Measurements from ENCODE around the gene ATOH8.
"Not testable (repeated sequence)": the region's sequence is repeated elsewhere in the genome, so short reads cannot be mapped to it uniquely, and the experiment has no call there.

ATOH8 gene, protein sequence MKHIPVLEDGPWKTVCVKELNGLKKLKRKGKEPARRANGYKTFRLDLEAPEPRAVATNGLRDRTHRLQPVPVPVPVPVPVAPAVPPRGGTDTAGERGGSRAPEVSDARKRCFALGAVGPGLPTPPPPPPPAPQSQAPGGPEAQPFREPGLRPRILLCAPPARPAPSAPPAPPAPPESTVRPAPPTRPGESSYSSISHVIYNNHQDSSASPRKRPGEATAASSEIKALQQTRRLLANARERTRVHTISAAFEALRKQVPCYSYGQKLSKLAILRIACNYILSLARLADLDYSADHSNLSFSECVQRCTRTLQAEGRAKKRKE

GRCh38 chr2:85753525-85754312 lies at the start of gene ATOH8:
Gene ATOH8 (plus strand): TSS chr2:85753991. CDS start chr2:85754190, 199 bp downstream.
- DNase-seq = peak; percentile 86

GRCh38 chr2:85704038-85704437 lies 49.8 kb upstream of the ATOH8 start:
- DNase-seq = no peak

DNA sequence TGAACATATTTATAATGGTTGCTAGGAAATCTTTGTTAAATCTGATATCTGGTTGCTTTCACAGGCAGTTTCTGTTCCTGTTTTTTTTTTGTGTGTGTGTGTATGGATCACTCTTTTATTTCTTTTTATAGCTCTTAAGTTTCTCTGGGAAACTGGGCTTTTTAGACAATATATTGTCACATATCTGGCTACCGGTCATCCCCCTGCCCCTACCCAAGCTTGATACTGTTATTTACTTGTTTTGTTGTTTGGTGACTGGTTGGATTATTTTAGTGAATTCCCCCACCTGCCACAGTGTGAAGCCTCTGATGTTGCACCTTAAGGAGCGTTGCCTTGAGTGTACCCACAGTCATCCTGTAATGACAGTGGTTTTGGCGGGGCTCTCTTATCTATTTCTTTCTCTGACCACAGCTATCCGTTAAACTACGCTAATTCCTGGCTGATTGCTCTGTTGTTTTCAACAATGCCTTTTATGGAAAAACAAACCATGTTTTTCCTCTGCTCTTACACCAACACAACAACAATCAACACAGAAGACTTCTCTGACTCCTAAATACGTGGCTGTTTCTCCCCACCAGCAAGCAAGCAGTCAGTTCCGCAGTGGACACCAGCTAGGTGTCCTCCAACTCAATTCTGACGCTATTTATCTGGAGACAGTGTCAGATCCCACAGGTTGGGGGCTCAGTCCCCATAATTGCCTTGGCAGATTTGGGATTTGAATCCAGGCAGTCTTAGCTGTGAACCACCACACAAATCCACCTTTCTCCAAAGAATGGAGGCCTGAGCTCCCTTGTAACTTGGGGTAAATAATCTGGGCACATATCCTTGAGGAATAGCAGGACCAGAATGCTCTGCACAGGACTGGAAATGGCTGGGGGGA lies 48.8 kb upstream of the ATOH8 start:
- no peak for DNase-seq

- no peak for DNase-seq
Measured at GRCh38 chr2:85705680-85706039, 48.1 kb upstream of the ATOH8 start.

DNA sequence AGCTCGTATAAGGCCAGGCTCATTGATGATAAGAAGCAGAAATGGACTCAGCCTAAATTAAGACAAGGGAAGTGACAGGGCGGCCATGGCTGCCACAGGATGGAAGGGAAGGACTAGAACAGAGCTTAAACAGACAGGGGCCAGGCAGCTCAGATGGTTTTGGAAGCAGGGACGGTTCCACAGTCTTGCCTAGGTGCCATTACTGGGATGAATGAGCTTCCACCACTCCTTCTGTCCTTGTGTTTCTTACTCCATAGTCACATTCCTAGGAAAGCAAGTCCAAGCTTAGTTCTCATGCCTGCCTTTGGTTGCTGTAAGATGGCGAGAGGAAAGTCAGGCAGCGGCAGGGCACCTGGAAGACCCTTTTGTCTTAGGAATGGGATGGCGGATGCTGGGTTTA lies 47.7 kb upstream of the ATOH8 start:
- no peak for DNase-seq

DNA sequence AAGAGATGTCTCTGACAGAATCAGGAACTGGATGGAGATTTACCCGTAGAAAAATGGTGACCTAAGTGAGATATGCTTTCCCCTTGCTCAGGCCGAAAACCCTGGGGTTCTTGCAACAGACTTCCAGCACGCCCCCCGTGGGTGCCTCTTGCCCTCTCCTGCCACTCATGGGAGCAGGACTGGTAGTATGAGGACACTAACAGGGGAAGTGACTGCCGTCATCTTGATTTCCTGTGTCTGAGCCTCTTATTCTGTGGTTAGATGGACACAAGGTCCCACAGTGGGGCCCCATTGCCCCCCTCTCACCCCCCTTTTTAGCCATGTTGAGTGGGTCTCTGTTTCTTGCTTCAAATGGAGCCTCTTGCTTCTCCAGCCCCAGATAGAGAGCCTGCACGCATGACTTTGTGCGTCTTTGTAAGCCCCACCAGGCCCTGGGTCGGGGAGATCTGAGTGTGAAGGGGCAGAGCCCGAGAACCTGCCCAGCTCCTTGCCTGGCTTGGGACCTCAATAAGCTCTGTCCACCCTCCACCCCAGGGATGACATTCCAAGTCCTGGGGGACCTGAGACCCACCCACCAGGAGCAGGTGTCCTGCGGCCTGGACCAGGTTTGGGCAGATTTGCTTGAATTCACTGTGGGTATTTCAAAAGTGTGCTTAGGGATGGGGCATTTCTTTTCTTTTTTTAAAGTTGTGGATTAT lies 47.0 kb upstream of the ATOH8 start:
- DNase-seq = no peak

DNA sequence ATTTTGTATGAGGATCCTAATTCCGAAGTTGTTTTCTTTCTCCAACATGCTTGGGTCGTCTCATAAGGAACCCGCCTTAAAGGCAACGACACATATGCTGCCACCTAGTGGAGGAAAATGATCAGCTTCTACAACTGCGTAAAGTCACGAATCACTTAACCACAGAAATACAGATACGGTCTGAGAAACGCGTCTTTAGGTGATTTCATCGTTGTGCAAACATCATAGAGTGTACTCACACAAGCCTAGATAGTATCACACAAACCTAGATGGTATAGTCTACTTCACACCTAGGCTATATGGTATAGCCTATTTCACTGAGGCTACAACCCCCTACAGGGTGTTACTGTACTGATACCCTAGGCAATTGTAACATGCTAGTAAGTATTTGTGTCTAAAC lies 46.5 kb upstream of the ATOH8 start:
- no peak for DNase-seq

DNA sequence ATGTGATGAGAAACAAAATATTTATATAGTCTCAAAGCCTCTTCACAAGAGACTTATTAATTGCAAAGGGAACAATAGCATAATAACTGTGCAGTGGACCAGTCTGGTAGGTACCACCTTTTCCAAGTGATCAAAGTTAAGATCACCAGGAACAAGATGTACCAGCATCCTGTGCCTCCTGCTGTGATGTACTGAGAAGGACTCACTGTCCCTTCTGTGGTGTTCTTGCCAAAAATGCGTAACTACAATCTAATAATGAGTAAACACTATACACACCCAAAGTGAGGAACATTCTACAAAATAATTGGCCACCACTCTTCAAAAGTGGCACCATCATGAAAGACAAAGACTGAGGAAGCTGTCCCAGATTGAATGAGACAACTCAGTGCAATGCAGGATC lies 45.1 kb upstream of the ATOH8 start:
- no peak for DNase-seq

DNA sequence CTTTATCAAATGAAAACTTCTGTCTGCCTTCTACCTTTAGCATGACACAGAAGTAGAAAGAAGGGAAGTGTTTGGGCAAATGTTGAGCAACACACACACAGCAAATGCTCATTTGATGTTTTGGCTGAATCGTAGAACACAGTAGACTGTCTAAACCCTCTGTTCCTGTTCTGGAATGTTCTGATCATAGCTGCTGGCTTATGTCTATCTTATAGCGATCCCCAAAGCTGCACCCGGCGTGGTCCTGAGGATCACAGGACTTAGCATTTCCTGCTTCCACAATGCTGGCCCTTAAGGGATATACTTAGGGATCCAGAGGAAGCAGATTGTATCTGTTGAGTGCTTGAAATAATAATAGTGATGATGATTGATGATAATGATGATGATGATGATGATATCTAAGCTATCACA lies 44.4 kb upstream of the ATOH8 start:
- no peak for DNase-seq

- DNase-seq = no peak
Measured at GRCh38 chr2:85710687-85711577, 42.9 kb upstream of the ATOH8 start.

GRCh38 chr2:85711578-85712060 lies 42.2 kb upstream of the ATOH8 start:
- DNase-seq = no peak

- DNase-seq = no peak
Measured at GRCh38 chr2:85712336-85712735, 41.5 kb upstream of the ATOH8 start.

DNA sequence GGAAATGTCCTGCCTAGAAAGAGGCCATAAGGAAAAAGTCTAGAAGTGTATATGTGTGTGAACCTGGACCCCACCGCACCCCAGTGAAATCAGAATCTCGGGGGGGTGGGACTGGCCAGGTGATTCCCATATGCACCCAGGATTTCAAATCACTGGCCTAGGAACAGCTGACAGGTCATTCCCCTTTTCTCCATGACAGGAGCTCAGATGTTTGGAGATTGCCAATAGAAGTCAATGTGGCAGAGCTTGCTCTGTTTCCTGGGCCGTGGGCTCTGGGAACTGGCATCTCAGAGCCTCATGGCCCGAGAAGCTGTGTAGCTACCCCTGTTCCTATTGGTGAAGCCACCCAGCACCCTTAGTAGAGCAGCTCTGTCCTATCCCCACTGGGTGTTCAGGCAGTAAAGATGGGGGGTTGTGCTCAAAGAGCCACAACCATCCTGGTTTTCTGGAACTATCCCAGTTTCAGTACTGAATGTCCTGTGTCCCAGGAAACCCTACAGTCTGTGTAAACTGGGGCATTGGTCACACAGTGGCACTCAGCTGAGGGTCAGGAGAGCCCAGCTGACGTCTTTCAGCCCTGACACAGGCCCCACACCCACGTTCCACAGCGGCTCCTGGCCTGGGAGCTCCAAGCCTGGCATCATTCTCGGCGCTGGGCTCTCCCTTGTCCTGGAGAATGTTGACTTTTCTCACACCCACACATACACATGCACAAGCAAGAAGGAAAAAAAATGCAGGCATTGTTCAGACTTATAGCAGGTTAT lies 40.8 kb upstream of the ATOH8 start:
- DNase-seq = no peak

DNA sequence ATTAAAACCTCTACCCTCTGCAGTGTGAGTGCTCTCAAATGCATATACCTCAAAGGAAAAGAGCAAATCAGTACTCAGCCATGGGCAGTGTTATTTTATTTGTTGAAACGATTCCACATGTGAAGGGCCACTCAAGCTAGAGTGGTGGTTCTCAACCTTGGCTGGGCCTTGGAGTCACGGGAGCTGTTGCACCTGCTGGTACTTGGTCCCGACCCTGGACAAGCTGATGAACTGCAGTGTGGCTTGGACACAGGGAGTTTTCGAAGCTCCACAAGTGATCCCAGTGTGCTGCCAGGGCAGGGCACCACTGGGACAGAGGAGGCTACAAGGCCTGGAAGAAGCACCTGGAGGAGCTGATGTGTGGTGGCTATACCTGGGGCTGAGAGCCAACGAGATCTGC lies 40.0 kb upstream of the ATOH8 start:
- no peak for DNase-seq

- not testable (repeated sequence) for DNase-seq
Measured at GRCh38 chr2:85714421-85714820, 39.4 kb upstream of the ATOH8 start.

DNA sequence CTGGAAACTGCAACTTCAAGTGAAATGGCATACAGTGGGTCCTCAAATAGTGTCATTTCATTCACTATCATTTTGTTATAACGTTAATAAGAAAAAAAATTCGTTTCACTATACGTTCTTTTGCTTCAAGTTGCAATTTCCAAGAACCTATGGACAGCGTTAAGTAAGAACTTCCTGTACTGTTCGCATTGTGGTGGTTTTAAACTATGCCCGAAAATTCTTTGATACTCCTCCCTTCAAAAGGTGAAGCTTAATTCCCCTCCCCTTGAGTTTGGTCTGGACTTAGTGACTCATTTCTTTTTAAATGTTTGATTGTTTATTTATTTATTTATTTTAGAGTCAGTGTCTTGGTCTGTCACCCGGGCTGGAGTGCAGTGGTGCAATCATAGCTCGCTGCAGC lies 39.0 kb upstream of the ATOH8 start:
- no peak for DNase-seq

DNA sequence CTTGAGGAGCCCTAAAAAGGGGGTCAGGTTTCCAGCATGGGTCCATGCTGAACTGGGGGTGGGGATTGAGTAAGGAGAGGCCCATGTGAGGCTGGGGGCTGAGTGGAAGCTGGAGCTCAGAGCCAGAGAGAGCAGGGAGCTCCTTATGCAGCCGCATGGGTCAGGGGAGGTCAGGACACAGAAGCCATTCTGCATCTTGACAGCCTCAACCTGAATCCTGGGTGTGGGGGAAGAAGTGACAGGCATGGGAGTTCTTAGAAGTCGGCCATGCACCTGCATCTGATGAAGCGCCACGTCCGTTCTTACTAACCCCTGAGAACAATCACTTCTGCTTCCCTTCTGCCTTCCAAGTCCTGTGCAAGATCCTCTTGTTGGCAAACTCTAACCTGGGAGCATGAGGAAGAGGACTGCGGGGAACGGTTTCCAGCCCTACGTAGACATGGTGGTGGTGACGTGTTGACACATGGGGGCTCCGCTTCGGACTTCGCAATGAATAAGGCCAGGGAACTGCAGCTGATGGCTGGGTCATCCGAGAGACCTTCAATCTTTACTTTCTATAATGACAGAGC lies 37.4 kb upstream of the ATOH8 start:
- DNase-seq = peak; percentile 34

- DNase-seq = peak; percentile 13
Measured at GRCh38 chr2:85717308-85718008, 36.3 kb upstream of the ATOH8 start.

DNA sequence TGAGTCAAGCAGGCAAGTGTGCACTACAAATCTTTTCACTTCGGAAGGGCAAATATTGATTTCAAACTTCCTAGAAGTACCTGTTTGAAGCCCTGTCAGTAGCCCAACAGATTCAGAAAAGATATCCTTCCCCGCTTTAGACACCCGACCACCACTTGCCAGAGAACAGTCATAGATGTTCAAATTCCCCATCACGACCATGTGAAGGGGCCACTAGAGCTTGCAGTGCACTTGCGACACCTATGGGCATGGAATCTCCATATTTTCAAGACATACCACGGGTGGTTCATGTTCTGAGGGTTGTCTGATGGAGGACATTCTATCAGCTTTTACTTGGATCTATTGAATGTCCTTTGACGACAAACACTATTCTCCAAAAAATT lies 35.8 kb upstream of the ATOH8 start:
- DNase-seq = peak; percentile 10
